ENCODE data around the gene BCOR. TPM values are rescaled to one million over a fixed set of nuclear protein-coding genes. Genes with fewer than 3 reads are reported as not detected.

Gene BCOR
- total and polyA plus RNA-seq, 11 donors = 6.7 to 40.1 (median 17.9) TPM

GRCh38 chrX:40016749-40017148 lies 81.0 kb downstream of the BCOR start:
- Histone ChIP-seq H3K36me3 (no peaks in the 10 kb centered on the region), H3K27ac (no peak overlapping the region), H3K9me3 (peaks cover 0 to 13% (median 1%) of the 10 kb centered on the region in 12 donors), H3K4me1 (peaks cover 0 to 33% (median 9%) of the 10 kb centered on the region in 12 donors), H3K4me3 (no peak overlapping the region), H3K27me3 (peaks cover 0 to 44% (median 0%) of the 10 kb centered on the region in 9 donors)
- DNase-seq = no peak
- WGBS, 4 donors = 42 to 97% (median 71%) methylated on average over 2 of the region's 2 CpGs
- TF ChIP-seq POLR2A (IDR thresholded peaks at IDR 0.05) (no peak), CTCF (IDR thresholded peaks at IDR 0.05) (no peak)
- intact Hi-C loops (cut with DNase I) = loop anchor here (5.0 to 10.0 kb wide), 11 partner anchors 66 to 282 kb away; no protein-coding TSS in a partner anchor
- no peak for ATAC-seq

- Histone ChIP-seq H3K4me1 (peaks cover 0 to 41% (median 11%) of the 10 kb centered on the region in 12 donors), H3K4me3 (no peak overlapping the region), H3K9me3 (peaks cover 0 to 13% (median 0%) of the 10 kb centered on the region in 12 donors), H3K27me3 (peaks cover 0 to 55% (median 0%) of the 10 kb centered on the region in 9 donors), H3K27ac (no peak overlapping the region), H3K36me3 (no peaks in the 10 kb centered on the region)
- ATAC-seq (no peak), DNase-seq (no peak)
- 38 to 86% (median 65%) methylated on average over 4 of the region's 4 CpGs for WGBS, 4 donors
- peak in 1 of 12 donors; percentile 4 for TF ChIP-seq CTCF (IDR thresholded peaks at IDR 0.05)
- TF ChIP-seq POLR2A (IDR thresholded peaks at IDR 0.05) = no peak
- intact Hi-C loops (cut with DNase I) = loop anchor here (1.0 to 10.0 kb wide), 12 partner anchors 35 to 281 kb away; no protein-coding TSS in a partner anchor
These were observed 82.1 kb downstream of the BCOR start for GRCh38 chrX:40015693-40016092.

DNA sequence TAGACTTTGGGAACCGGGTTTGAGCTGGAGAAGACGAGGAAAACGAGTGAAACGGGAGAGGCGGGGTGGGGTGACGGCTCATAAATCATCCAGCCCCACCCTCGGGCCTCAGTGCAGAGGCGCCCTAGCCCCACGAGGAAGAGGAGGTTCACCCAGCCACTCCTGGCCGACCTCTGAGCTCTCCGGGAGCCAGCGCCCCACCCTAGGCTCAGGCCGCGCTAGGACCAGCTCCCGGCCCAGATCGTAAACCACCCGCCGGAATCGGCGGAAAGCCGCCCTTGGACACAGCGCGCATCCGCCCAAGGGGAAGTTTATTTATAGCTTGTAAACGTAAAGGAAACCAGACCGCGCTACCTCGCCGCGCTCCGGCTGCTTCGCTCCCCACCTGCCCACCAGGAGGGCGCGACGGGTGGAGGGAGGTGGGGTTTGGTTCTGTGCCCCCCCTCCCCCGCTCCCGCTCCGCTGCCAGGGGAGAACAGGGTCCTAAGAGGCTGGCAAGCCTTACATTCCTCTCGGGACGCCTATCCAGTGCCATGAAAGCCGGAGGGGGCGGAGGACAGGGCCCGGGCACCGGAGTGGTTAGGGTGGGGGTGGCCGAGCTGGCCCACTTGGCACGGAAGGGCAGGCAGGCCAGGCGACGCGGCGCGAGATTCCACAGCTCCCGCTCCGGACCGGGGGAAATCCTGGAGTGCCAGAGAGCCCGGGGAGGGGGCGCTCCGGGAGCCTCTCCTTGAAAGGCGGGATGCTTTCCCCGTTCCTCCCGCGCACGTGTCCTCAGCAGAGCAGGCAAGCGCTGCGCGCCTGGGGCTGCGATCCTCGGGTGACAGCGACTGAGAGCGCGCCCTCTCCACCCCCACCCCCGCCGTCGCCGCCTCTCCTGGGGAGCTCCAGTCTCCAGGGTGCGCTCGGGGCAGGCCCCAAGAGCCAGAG lies 84.2 kb downstream of the BCOR start:
- DNase-seq (peak; percentile 76 to 81 (median 78)), ATAC-seq (peak; percentile 60 to 80 (median 68))
- peaks cover 0 to 71% (median 0%) of the 10 kb centered on the region in 9 donors for H3K27me3 ChIP-seq
- peaks cover 0 to 13% (median 0%) of the 10 kb centered on the region in 12 donors for H3K9me3 ChIP-seq
- TF ChIP-seq CTCF (IDR thresholded peaks at IDR 0.05) = peak in 1 of 12 donors; percentile 11
- TF ChIP-seq POLR2A (IDR thresholded peaks at IDR 0.05) = no peak
- peak overlapping the region; percentile 11 to 80 (median 59) for H3K4me3 ChIP-seq
- H3K36me3 ChIP-seq = no peaks in the 10 kb centered on the region
- H3K27ac ChIP-seq = peak overlapping the region; percentile 88 to 98 (median 94)
- intact Hi-C loops (cut with DNase I) = loop anchor here (2.0 to 10.0 kb wide), 22 partner anchors 71 to 279 kb away; partner anchors contain the start of gene BCOR (in 1 of the 10)
- peaks cover 0 to 57% (median 16%) of the 10 kb centered on the region in 12 donors for H3K4me1 ChIP-seq
- WGBS, 4 donors = 0 to 11% (median 5%) methylated on average over 29 to 76 of the region's 76 CpGs

GRCh38 chrX:40012868-40013265 lies 84.9 kb downstream of the BCOR start:
- H3K4me3 ChIP-seq = peak overlapping the region in 11 of 12 donors; percentile 29 to 80 (median 62)
- TF ChIP-seq CTCF (IDR thresholded peaks at IDR 0.05) (no peak), POLR2A (IDR thresholded peaks at IDR 0.05) (no peak)
- H3K27ac ChIP-seq = peak overlapping the region; percentile 88 to 98 (median 94)
- no peaks in the 10 kb centered on the region for H3K36me3 ChIP-seq
- peaks cover 0 to 13% (median 0%) of the 10 kb centered on the region in 12 donors for H3K9me3 ChIP-seq
- peak; percentile 48 to 76 (median 60) for DNase-seq
- ATAC-seq = peak in 3 of 4 donors; percentile 11 to 32 (median 20)
- intact Hi-C loops (cut with DNase I) = loop anchor here (2.0 to 10.0 kb wide), 22 partner anchors 72 to 278 kb away; partner anchors contain the start of gene BCOR (in 1 of the 10)
- WGBS, 4 donors = 10 to 54% (median 31%) methylated on average over 21 to 35 of the region's 35 CpGs
- H3K4me1 ChIP-seq = peaks cover 0 to 61% (median 17%) of the 10 kb centered on the region in 12 donors
- H3K27me3 ChIP-seq = peaks cover 0 to 78% (median 0%) of the 10 kb centered on the region in 9 donors

All from heart left ventricle (tissue), 16 donors.